ENCODE data around the gene CDH4. TPM values are rescaled to one million over a fixed set of nuclear protein-coding genes. Genes with fewer than 3 reads are reported as not detected.

CDH4 gene
- total and polyA plus RNA-seq, 9 of the 15 experiments (the other 6 are each of a cell fraction or from before 2014, with no cell fraction given): 0.04 TPM; not detected in 8

GRCh38 chr20:61638802-61639585, 386.9 kb downstream of the CDH4 start:
- H3K36me3 ChIP-seq (ENCODE audit: control insufficient read depth, insufficient read depth, low read length): no peaks in the 10 kb centered on the region
- H3K9ac ChIP-seq (ENCODE audit: insufficient read depth in 1 of 2, low read depth in 2 of 2, low read length in 2 of 2): no peak overlapping the region
- under 1% methylated on average over 17 of the region's 17 CpGs for WGBS (ENCODE audit: insufficient coverage, low coverage, missing lambda C conversion rate)
- DNase-seq (ENCODE audit: extremely low read depth in 1 of 4, low spot score in 3 of 4) (no peak), ATAC-seq (no peak), FAIRE-seq (no peak)
- no peaks in the 10 kb centered on the region for H4K20me1 ChIP-seq (replicated peaks; ENCODE audit: control insufficient read depth, insufficient read depth, low read length)
- no peak overlapping the region for H3K27ac ChIP-seq (ENCODE audit: extremely low read depth, low read depth, low read length)
- in situ Hi-C loops (cut with MboI) (no loop called here), intact Hi-C loops (cut with micrococcal nuclease) (no loop called here)
- no peak overlapping the region for H3K4me2 ChIP-seq (ENCODE audit: insufficient read depth, low read length)
- no peak overlapping the region for H2AFZ ChIP-seq (ENCODE audit: low read depth, low read length)
- H3K4me3 ChIP-seq: no peak overlapping the region
- no TSS peak for BruUV-seq (replicated peaks)
- no peaks in the 10 kb centered on the region for H3K9me3 ChIP-seq (replicated peaks; ENCODE audit: control insufficient read depth, insufficient read depth, low read depth, low read length)
- ChIA-PET POLR2A (no interaction called here), CTCF (ENCODE audit: low intra/inter-chr PET ratio) (no interaction called here)
- no peaks in the 10 kb centered on the region for H3K79me2 ChIP-seq (ENCODE audit: control insufficient read depth, insufficient read depth, low read length)
- no peaks in the 10 kb centered on the region; a peak in 1 of 5 replicates for H3K4me1 ChIP-seq (replicated peaks in 1 of 2; ENCODE audit: control insufficient read depth in 2 of 2, insufficient read depth in 2 of 2, low read length in 2 of 2)
- no peaks in the 10 kb centered on the region for H3K9me1 ChIP-seq (ENCODE audit: control insufficient read depth, insufficient read depth, low read length)
- H3K27me3 ChIP-seq (ENCODE audit: control insufficient read depth in 2 of 2, insufficient read depth in 2 of 2, low read length in 2 of 2): peaks cover 12 to 60% of the 10 kb centered on the region in 2 experiments; a peak in 4 of 5 replicates
- no peak for TF ChIP-seq CXXC5 (CRISPR knock-in tag; IDR thresholded peaks at IDR 0.05)
- no peak for TF ChIP-seq NKRF (IDR thresholded peaks at IDR 0.05; ENCODE audit: borderline replicate concordance)
- no peak for TF ChIP-seq ARHGAP35 (IDR thresholded peaks at IDR 0.05; ENCODE audit: partially characterized antibody)
- TF ChIP-seq CREBBP (IDR thresholded peaks at IDR 0.05; ENCODE audit: low read depth, low read length): no peak
- no peak for TF ChIP-seq ZNF212 (CRISPR knock-in tag; IDR thresholded peaks at IDR 0.05)
- TF ChIP-seq, protein P1, sequence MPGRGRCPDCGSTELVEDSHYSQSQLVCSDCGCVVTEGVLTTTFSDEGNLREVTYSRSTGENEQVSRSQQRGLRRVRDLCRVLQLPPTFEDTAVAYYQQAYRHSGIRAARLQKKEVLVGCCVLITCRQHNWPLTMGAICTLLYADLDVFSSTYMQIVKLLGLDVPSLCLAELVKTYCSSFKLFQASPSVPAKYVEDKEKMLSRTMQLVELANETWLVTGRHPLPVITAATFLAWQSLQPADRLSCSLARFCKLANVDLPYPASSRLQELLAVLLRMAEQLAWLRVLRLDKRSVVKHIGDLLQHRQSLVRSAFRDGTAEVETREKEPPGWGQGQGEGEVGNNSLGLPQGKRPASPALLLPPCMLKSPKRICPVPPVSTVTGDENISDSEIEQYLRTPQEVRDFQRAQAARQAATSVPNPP (IDR thresholded peaks at IDR 0.05; ENCODE audit: borderline replicate concordance, insufficient read depth, insufficient read length): no peak
- no peak for TF ChIP-seq ZNF347 (CRISPR knock-in tag; IDR thresholded peaks at IDR 0.05; ENCODE audit: low read depth)
- no peak for TF ChIP-seq ZNF518B (CRISPR knock-in tag; IDR thresholded peaks at IDR 0.05)
- no peak for TF ChIP-seq SREBF1 (IDR thresholded peaks at IDR 0.05; ENCODE audit: borderline replicate concordance, low read depth, low read length)
- TF ChIP-seq PTTG1 (tag; IDR thresholded peaks at IDR 0.05; ENCODE audit: low read depth): no peak
- no peak for TF ChIP-seq TBP (optimal IDR thresholded peaks at IDR 0.05; ENCODE audit: low read depth, low read length)
- no peak for TF ChIP-seq POLR2A (conservative IDR thresholded peaks at IDR 0.05)
- TF ChIP-seq ZNF589 (CRISPR knock-in tag; IDR thresholded peaks at IDR 0.05; ENCODE audit: low read depth): no peak
- TF ChIP-seq PURB (CRISPR knock-in tag; IDR thresholded peaks at IDR 0.05; ENCODE audit: low read depth): no peak
